ENCODE measurements around the gene TMX4. TPM values are rescaled to one million over a fixed set of nuclear protein-coding genes. Genes with fewer than 3 reads are reported as not detected.

TMX4 gene
- total RNA-seq, 1 experiment from 2014 or later, result 12.0 TPM

- POLR2A ChIA-PET, result no interaction called here
- BruUV-seq (replicated peaks), result no TSS peak
- CTCF ChIA-PET, result interaction anchor here (1.9 kb wide), 1 partner anchor 10 kb away, joined by 11 read pairs; no protein-coding TSS in a partner anchor
These were observed 29.2 kb downstream of the TMX4 start for GRCh38 chr20:7990385-7990784.

More at GRCh38 chr20:7990385-7990784, 29.2 kb downstream of the TMX4 start:
- Histone ChIP-seq H3K4me3 (replicated peaks in 1 of 2; ENCODE audit: low read depth in 1 of 2, low read length in 2 of 2) (no peak overlapping the region), H3K9me3 (ENCODE audit: control insufficient read depth in 1 of 2, insufficient read depth in 1 of 2, low read depth in 1 of 2, low read length in 2 of 2) (0 out of 4 replicates have a peak, but pooled peaks cover 0 to 6% of the 10 kb centered on the region in 2 experiments), H3K4me2 (ENCODE audit: low read length) (no peak overlapping the region), H4K20me1 (ENCODE audit: insufficient read depth) (no peaks in the 10 kb centered on the region), H2AFZ (ENCODE audit: low read depth, low read length, poor library complexity, severe bottlenecking) (no peak overlapping the region), H3K27ac (ENCODE audit: low read depth, low read length) (no peak overlapping the region), H3K9ac (ENCODE audit: low read length) (no peak overlapping the region), H3K27me3 (ENCODE audit: insufficient read depth, low read length) (no peaks in the 10 kb centered on the region), H3K79me2 (ENCODE audit: insufficient read depth, low read length) (no peaks in the 10 kb centered on the region), H3K36me3 (ENCODE audit: control insufficient read depth in 1 of 2, insufficient read depth in 2 of 2, low read length in 2 of 2) (no peaks in the 10 kb centered on the region), H3K9me2 (ENCODE audit: insufficient read depth) (no peaks in the 10 kb centered on the region), H3K4me1 (ENCODE audit: control insufficient read depth in 1 of 2, insufficient read depth in 2 of 2, low read length in 2 of 2) (no peaks in the 10 kb centered on the region)
- ATAC-seq, result no peak
- TF ChIP-seq POLR2A (IDR thresholded peaks at IDR 0.05; ENCODE audit: borderline replicate concordance, extremely low read depth, insufficient read depth, insufficient read length) (no peak), CTCF (IDR thresholded peaks at IDR 0.05 in 2 of 3, conservative IDR thresholded peaks at IDR 0.05 in 1 of 3; ENCODE audit: borderline replicate concordance in 1 of 3, insufficient read depth in 1 of 3, low read depth in 2 of 3, low read length in 2 of 3) (no peak), EGR1 (IDR thresholded peaks at IDR 0.05; ENCODE audit: low read depth) (no peak), SIN3A (IDR thresholded peaks at IDR 0.05; ENCODE audit: low read depth) (no peak), ATF3 (IDR thresholded peaks at IDR 0.05) (no peak), ELF1 (IDR thresholded peaks at IDR 0.05; ENCODE audit: borderline replicate concordance, low read depth) (no peak), SRF (IDR thresholded peaks at IDR 0.05; ENCODE audit: low read depth) (no peak), CBX3 (IDR thresholded peaks at IDR 0.05; ENCODE audit: low read depth) (no peak), MAX (IDR thresholded peaks at IDR 0.05) (no peak), TCF7L2 (IDR thresholded peaks at IDR 0.05; ENCODE audit: borderline replicate concordance, extremely low read depth, insufficient read depth, insufficient read length) (no peak), ZBTB33 (IDR thresholded peaks at IDR 0.05; ENCODE audit: extremely low read depth, insufficient replicate concordance, low read length) (no peak), RAD21 (IDR thresholded peaks at IDR 0.05; ENCODE audit: low read depth) (no peak), REST (IDR thresholded peaks at IDR 0.05; ENCODE audit: low read depth) (no peak)
- RAD21 ChIA-PET (ENCODE audit: low non-redundant PET in 1 of 2, low total read pairs in 2 of 2, uncharacterized antibody in 2 of 2, unreplicated experiment in 2 of 2), result no interaction called here
- intact Hi-C loops (cut with micrococcal nuclease), result no loop called here
- DNase-seq (ENCODE audit: low read depth, low spot score), result no peak

All from HCT116 (cell line).